ENCODE data around the gene NPAS3.

GRCh38 chr14:33492491-33492890 lies 553.8 kb downstream of the NPAS3 start:
- no peak for TF ChIP-seq POLR2AphosphoS5 (IDR thresholded peaks at IDR 0.05)
- TF ChIP-seq, protein P1, sequence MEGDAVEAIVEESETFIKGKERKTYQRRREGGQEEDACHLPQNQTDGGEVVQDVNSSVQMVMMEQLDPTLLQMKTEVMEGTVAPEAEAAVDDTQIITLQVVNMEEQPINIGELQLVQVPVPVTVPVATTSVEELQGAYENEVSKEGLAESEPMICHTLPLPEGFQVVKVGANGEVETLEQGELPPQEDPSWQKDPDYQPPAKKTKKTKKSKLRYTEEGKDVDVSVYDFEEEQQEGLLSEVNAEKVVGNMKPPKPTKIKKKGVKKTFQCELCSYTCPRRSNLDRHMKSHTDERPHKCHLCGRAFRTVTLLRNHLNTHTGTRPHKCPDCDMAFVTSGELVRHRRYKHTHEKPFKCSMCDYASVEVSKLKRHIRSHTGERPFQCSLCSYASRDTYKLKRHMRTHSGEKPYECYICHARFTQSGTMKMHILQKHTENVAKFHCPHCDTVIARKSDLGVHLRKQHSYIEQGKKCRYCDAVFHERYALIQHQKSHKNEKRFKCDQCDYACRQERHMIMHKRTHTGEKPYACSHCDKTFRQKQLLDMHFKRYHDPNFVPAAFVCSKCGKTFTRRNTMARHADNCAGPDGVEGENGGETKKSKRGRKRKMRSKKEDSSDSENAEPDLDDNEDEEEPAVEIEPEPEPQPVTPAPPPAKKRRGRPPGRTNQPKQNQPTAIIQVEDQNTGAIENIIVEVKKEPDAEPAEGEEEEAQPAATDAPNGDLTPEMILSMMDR (IDR thresholded peaks at IDR 0.05): no peak

Data from breast epithelium (tissue), 3 donors.